Calu3 (cell line): Measurements from ENCODE around the gene CHRNA10. TPM values are rescaled to one million over a fixed set of nuclear protein-coding genes. Genes with fewer than 3 reads are reported as not detected.

Experiments used
- BruUV-seq: library from RNA; stranded (reverse); fragments of 400-500 nt; replicated peaks from 2 replicates; lab custom pipeline; 2021; lab: Mats Ljungman, UMichigan
- CTCF ChIA-PET: fragments of 300-600 bp; sonication (Branson Sonifier 250); formaldehyde crosslinking; loops from one replicate; lab custom pipeline; 2022; ENCODE audit warnings: antibody characterized with exemption; lab: Charles Lee
- DNase-seq: peaks from one replicate; pipeline ENCODE4 v3.0.0; 2022
- H3K27ac Mint-ChIP-seq: one replicate; pipeline ENCODE4 v1.8.0; 2022; ENCODE audit warnings: mixed read lengths; ENCODE audit not compliant: unreplicated experiment
- H3K27me3 Mint-ChIP-seq: one replicate; pipeline ENCODE4 v1.8.0; 2022; ENCODE audit warnings: mixed read lengths; ENCODE audit not compliant: unreplicated experiment
- H3K36me3 Mint-ChIP-seq: one replicate; pipeline ENCODE4 v1.8.0; 2022; ENCODE audit warnings: mild to moderate bottlenecking, moderate library complexity, mixed read lengths; ENCODE audit not compliant: insufficient read depth, unreplicated experiment
- H3K4me1 Mint-ChIP-seq: one replicate; pipeline ENCODE4 v1.8.0; 2022; ENCODE audit warnings: mild to moderate bottlenecking, low read depth, mixed read lengths; ENCODE audit not compliant: unreplicated experiment
- H3K4me3 Mint-ChIP-seq: one replicate; pipeline ENCODE4 v1.8.0; 2022; ENCODE audit warnings: mild to moderate bottlenecking, low read depth, moderate library complexity, mixed read lengths; ENCODE audit not compliant: unreplicated experiment
- H3K9me3 Mint-ChIP-seq: one replicate; pipeline ENCODE4 v1.8.0; 2022; ENCODE audit warnings: low read depth, mixed read lengths; ENCODE audit not compliant: unreplicated experiment
- intact Hi-C: fragments of 100-400 bp; cut with micrococcal nuclease; formaldehyde crosslinking; loops from one replicate; pipeline ENCODE4 v1.10.0; 2022; ENCODE audit not compliant: unreplicated experiment
- total RNA-seq: library from RNA; stranded (reverse); gene quantifications from 2 replicates; pipeline ENCODE4 v1.2.3, GENCODE V29; 2022
- TF ChIP-seq, protein P1 (sequence below): fragments of 200-600 bp; IDR thresholded peaks from one replicate; pipeline ENCODE4 v1.8.0; 2022; ENCODE audit warnings: antibody characterized with exemption; ENCODE audit not compliant: unreplicated experiment

CHRNA10 gene
- total RNA-seq, 1 experiment from 2014 or later = 6.9 TPM

DNA sequence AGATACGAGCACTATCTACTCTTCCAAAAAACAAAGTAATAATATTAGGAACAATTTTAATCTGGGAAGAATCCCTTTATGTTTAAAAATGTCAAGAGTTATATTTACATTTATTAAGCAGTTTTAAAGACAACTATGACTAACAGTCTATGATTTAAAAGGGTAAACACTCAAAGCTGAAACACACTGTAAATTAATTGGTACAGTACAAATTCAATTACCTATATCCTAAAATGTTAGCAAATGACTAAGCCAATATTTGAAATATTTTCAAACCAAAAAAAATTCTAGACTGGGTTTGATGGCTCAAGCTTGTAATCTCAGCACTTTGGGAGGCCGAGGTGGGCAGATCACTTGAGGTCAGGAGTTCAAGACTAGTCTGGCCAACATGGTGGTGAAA lies 36.0 kb upstream of the CHRNA10 start:
- H3K27me3 Mint-ChIP-seq = no peaks in the 10 kb centered on the region
- no peaks in the 10 kb centered on the region for H3K9me3 Mint-ChIP-seq
- H3K36me3 Mint-ChIP-seq = peaks cover 52% of the 10 kb centered on the region
- no peak overlapping the region for H3K27ac Mint-ChIP-seq
- H3K4me1 Mint-ChIP-seq = no peaks in the 10 kb centered on the region
- BruUV-seq = no TSS peak
- no peak for DNase-seq
- intact Hi-C loops = no loop called here
- CTCF ChIA-PET = no interaction called here
- TF ChIP-seq, protein P1, sequence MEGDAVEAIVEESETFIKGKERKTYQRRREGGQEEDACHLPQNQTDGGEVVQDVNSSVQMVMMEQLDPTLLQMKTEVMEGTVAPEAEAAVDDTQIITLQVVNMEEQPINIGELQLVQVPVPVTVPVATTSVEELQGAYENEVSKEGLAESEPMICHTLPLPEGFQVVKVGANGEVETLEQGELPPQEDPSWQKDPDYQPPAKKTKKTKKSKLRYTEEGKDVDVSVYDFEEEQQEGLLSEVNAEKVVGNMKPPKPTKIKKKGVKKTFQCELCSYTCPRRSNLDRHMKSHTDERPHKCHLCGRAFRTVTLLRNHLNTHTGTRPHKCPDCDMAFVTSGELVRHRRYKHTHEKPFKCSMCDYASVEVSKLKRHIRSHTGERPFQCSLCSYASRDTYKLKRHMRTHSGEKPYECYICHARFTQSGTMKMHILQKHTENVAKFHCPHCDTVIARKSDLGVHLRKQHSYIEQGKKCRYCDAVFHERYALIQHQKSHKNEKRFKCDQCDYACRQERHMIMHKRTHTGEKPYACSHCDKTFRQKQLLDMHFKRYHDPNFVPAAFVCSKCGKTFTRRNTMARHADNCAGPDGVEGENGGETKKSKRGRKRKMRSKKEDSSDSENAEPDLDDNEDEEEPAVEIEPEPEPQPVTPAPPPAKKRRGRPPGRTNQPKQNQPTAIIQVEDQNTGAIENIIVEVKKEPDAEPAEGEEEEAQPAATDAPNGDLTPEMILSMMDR = no peak
- H3K4me3 Mint-ChIP-seq = no peak overlapping the region

DNA sequence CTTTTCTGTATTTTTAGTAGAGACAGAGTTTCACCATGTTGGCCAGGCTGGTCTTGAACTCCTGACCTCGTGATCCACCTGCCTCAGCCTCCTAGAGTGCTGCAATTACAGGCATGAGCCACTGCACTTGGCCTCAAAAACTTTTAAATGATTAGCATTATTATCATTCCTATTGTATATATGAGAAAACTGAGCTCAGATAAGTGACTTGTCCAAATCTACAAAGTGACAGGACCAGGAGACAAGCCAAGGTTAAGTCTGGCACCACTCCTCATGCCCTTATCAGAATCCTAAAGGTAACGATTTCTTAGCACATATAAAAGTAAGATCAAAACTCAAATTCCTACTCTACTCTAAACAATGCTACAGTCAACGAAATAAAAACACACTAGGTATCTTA lies 32.2 kb upstream of the CHRNA10 start:
- no peaks in the 10 kb centered on the region for H3K4me1 Mint-ChIP-seq
- TF ChIP-seq, protein P1 = no peak
- no peak overlapping the region for H3K4me3 Mint-ChIP-seq
- peaks cover 60% of the 10 kb centered on the region for H3K36me3 Mint-ChIP-seq
- H3K9me3 Mint-ChIP-seq = no peaks in the 10 kb centered on the region
- no TSS peak for BruUV-seq
- intact Hi-C loops = no loop called here
- no peak for DNase-seq
- H3K27me3 Mint-ChIP-seq = no peaks in the 10 kb centered on the region
- H3K27ac Mint-ChIP-seq = no peak overlapping the region
- CTCF ChIA-PET = interaction anchor here (0.6 kb wide), 1 partner anchor 89 kb away, joined by 8 read pairs; no protein-coding TSS in a partner anchor

- CTCF ChIA-PET = interaction anchor here (0.6 kb wide), 1 partner anchor 373 kb away, joined by 9 read pairs; no protein-coding TSS in a partner anchor
- TF ChIP-seq, protein P1 = no peak
- Mint-ChIP-seq H3K4me1 (no peaks in the 10 kb centered on the region), H3K27me3 (no peaks in the 10 kb centered on the region), H3K27ac (no peak overlapping the region), H3K4me3 (no peak overlapping the region), H3K9me3 (no peaks in the 10 kb centered on the region), H3K36me3 (peaks cover 51% of the 10 kb centered on the region)
- intact Hi-C loops = no loop called here
- DNase-seq = no peak
- no TSS peak for BruUV-seq
These were observed 29.7 kb upstream of the CHRNA10 start for GRCh38 chr11:3700910-3701309.

GRCh38 chr11:3700410-3700809 lies 29.2 kb upstream of the CHRNA10 start:
- CTCF ChIA-PET = interaction anchor here (0.6 kb wide), 2 partner anchors 75 to 374 kb away, joined by 5 to 9 read pairs; no protein-coding TSS in a partner anchor
- no TSS peak for BruUV-seq
- H3K36me3 Mint-ChIP-seq = peaks cover 54% of the 10 kb centered on the region
- no peak overlapping the region for H3K4me3 Mint-ChIP-seq
- TF ChIP-seq, protein P1 = no peak
- no peaks in the 10 kb centered on the region for H3K27me3 Mint-ChIP-seq
- DNase-seq = no peak
- no peaks in the 10 kb centered on the region for H3K4me1 Mint-ChIP-seq
- intact Hi-C loops = no loop called here
- no peak overlapping the region for H3K27ac Mint-ChIP-seq
- no peaks in the 10 kb centered on the region for H3K9me3 Mint-ChIP-seq
